ENCODE results near the gene MPZL3. TPM values are rescaled to one million over a fixed set of nuclear protein-coding genes. Genes with fewer than 3 reads are reported as not detected.

Gene MPZL3
- total RNA-seq, 1 donor from 2014 or later = 1.6 TPM

DNA sequence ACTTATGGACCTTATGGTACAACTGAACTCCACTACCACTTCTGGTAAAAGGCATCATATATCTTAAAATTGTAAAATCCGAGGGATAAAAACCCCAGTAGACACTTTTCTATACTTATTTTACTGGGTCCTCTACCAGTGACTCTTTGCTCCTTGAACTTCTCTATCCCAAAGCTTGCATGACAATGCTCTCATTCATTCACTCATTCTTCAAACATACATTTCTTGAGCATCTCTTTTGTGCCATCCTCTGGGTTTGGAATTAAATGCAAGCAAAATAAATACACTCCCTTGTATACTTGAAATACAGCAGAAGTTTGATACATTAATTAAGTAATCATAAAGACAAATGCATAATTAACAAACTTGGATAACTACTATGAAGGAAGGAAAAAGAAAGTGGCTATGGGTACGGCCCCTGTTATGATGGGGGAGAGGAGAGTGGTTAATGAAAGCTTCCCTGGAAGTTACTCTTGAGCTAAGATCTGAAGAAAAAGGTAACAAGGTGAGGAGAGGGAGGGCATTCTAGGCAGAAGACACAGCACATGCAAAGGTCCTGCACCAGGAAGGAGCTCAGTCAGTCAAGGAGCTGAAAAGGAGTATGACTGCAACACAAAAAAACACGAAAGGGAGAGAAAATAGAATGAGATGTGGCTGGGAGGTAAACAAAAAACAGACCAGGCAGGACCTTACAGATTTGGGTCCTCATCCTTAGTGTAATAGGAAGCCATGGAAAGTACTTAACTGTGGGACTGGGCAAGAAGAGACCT is 8.0 kb downstream of the MPZL3 start:
- Mint-ChIP-seq H3K27me3 (ENCODE audit: low read depth) (peaks cover 59% of the 10 kb centered on the region), H3K36me3 (ENCODE audit: low read depth) (peaks cover 3% of the 10 kb centered on the region), H3K27ac (ENCODE audit: unreplicated experiment) (no peak overlapping the region), H3K4me1 (ENCODE audit: low read depth) (peaks cover 6% of the 10 kb centered on the region), H3K4me3 (ENCODE audit: unreplicated experiment) (no peak overlapping the region), H3K9me3 (ENCODE audit: low read depth) (no peaks in the 10 kb centered on the region)
- TF ChIP-seq, protein P1, sequence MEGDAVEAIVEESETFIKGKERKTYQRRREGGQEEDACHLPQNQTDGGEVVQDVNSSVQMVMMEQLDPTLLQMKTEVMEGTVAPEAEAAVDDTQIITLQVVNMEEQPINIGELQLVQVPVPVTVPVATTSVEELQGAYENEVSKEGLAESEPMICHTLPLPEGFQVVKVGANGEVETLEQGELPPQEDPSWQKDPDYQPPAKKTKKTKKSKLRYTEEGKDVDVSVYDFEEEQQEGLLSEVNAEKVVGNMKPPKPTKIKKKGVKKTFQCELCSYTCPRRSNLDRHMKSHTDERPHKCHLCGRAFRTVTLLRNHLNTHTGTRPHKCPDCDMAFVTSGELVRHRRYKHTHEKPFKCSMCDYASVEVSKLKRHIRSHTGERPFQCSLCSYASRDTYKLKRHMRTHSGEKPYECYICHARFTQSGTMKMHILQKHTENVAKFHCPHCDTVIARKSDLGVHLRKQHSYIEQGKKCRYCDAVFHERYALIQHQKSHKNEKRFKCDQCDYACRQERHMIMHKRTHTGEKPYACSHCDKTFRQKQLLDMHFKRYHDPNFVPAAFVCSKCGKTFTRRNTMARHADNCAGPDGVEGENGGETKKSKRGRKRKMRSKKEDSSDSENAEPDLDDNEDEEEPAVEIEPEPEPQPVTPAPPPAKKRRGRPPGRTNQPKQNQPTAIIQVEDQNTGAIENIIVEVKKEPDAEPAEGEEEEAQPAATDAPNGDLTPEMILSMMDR (IDR thresholded peaks at IDR 0.05) = no peak
- no peak for DNase-seq (ENCODE audit: low spot score)

GRCh38 chr11:118243161-118243560 is 9.0 kb downstream of the MPZL3 start:
- peaks cover 58% of the 10 kb centered on the region for H3K27me3 Mint-ChIP-seq (ENCODE audit: low read depth)
- peaks cover 3% of the 10 kb centered on the region for H3K36me3 Mint-ChIP-seq (ENCODE audit: low read depth)
- H3K9me3 Mint-ChIP-seq (ENCODE audit: low read depth) = no peaks in the 10 kb centered on the region
- TF ChIP-seq, protein P1 (IDR thresholded peaks at IDR 0.05) = no peak
- H3K4me1 Mint-ChIP-seq (ENCODE audit: low read depth) = peaks cover 6% of the 10 kb centered on the region
- no peak for DNase-seq (ENCODE audit: low spot score)
- no peak overlapping the region for H3K27ac Mint-ChIP-seq (ENCODE audit: unreplicated experiment)
- no peak overlapping the region for H3K4me3 Mint-ChIP-seq (ENCODE audit: unreplicated experiment)

GRCh38 chr11:118241764-118242098 is 10.4 kb downstream of the MPZL3 start:
- Mint-ChIP-seq H3K4me3 (ENCODE audit: unreplicated experiment) (no peak overlapping the region), H3K4me1 (ENCODE audit: low read depth) (peaks cover 6% of the 10 kb centered on the region), H3K27ac (ENCODE audit: unreplicated experiment) (no peak overlapping the region), H3K9me3 (ENCODE audit: low read depth) (no peaks in the 10 kb centered on the region), H3K27me3 (ENCODE audit: low read depth) (peaks cover 51% of the 10 kb centered on the region), H3K36me3 (ENCODE audit: low read depth) (peaks cover 3% of the 10 kb centered on the region)
- TF ChIP-seq, protein P1 (IDR thresholded peaks at IDR 0.05) = no peak
- no peak for DNase-seq (ENCODE audit: low spot score)

DNA sequence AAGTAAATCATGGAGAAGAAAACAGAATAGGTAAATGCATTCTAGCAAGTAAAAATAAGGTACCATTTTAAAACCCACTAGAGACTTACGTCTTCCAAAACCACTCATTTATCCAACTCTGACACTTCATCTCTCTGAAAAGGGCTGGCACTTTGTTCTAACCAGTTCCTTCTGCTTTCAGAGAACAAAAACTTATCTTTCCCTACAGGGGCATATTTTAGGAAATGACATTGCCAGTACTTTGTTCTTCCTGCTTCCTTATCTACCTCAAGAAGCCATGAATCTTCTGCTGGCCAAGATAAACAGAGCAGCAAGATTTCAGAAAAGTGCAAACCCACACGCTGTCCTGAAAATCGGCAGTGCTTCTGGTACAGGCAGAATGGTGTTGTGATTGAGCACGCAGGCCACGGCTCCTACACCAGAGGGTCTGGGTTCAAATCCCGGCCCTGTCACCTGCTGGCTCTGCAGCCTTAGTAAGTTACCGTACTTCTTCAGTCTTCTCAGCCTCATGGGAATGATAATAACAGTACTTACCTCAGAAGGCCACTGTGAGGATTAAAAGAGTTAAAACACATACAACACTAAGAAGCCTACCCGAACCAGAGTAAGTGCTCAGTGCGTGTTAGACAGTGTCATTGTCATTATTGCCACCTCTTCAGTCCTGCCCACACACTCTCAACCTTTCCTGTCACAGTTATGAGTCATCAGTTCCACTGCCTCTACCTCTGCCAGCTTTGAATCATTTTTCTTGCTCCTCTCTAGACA is 11.0 kb downstream of the MPZL3 start:
- DNase-seq (ENCODE audit: low spot score) = no peak
- no peaks in the 10 kb centered on the region for H3K9me3 Mint-ChIP-seq (ENCODE audit: low read depth)
- H3K4me1 Mint-ChIP-seq (ENCODE audit: low read depth) = peaks cover 6% of the 10 kb centered on the region
- no peak overlapping the region for H3K4me3 Mint-ChIP-seq (ENCODE audit: unreplicated experiment)
- TF ChIP-seq, protein P1 (IDR thresholded peaks at IDR 0.05) = no peak
- peaks cover 3% of the 10 kb centered on the region for H3K36me3 Mint-ChIP-seq (ENCODE audit: low read depth)
- H3K27ac Mint-ChIP-seq (ENCODE audit: unreplicated experiment) = no peak overlapping the region
- H3K27me3 Mint-ChIP-seq (ENCODE audit: low read depth) = peaks cover 49% of the 10 kb centered on the region

DNA sequence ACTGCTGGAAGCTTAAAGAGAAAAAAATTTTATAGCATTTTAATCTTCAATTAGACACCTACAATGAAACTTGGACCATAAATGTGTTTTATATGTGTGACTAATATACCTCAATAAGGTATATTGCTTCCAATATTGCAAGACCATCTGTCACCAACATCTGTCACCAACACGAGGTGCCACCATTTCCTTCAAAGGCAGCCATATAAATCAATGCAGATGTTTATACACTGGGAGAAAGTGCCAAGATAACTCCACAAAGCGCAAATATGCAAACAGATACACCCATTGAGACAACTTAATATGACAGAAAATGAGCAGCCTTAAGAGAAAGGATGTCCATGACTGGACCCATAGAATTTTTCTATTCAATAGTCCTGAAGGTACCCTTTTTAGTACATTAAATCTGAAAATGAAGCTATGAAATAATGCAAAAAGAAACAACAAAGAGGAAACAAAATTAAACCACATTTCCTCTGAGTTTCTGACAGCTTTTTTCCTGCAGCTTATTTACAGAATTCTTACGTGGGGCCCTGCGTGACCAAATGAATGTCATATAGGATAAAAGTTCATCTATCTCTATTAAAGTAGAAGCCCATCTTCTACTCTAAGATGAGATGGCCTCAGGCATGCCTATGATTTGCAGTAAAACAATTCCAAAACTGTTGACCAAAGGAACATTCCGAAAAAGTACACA is 12.5 kb downstream of the MPZL3 start:
- H3K4me1 Mint-ChIP-seq (ENCODE audit: low read depth) = peaks cover 6% of the 10 kb centered on the region
- no peak overlapping the region for H3K27ac Mint-ChIP-seq (ENCODE audit: unreplicated experiment)
- H3K36me3 Mint-ChIP-seq (ENCODE audit: low read depth) = peaks cover 3% of the 10 kb centered on the region
- H3K27me3 Mint-ChIP-seq (ENCODE audit: low read depth) = peaks cover 47% of the 10 kb centered on the region
- TF ChIP-seq, protein P1 (IDR thresholded peaks at IDR 0.05) = no peak
- no peak for DNase-seq (ENCODE audit: low spot score)
- H3K4me3 Mint-ChIP-seq (ENCODE audit: unreplicated experiment) = no peak overlapping the region
- no peaks in the 10 kb centered on the region for H3K9me3 Mint-ChIP-seq (ENCODE audit: low read depth)
